DOHH2 (cell line): Measurements from ENCODE around the gene AHCYL1.

Experiments
- EZH2phosphoT487 ChIP-seq: fragments of 200-600 bp; sonication (generic); IDR thresholded peaks from 2 replicates; pipeline ENCODE4 v1.6.1; 2017; ENCODE audit warnings: borderline replicate concordance, mild to moderate bottlenecking, antibody characterized with exemption, low read length, moderate library complexity, mixed read lengths
- TF ChIP-seq, protein P1 (sequence below): fragments of 200-600 bp; sonication (generic); IDR thresholded peaks from one replicate; pipeline ENCODE4 v1.5.1; 2014; ENCODE audit warnings: antibody characterized with exemption, mild to moderate bottlenecking, low read depth, low read length; ENCODE audit not compliant: poor library complexity, severe bottlenecking

- TF ChIP-seq, protein P1, sequence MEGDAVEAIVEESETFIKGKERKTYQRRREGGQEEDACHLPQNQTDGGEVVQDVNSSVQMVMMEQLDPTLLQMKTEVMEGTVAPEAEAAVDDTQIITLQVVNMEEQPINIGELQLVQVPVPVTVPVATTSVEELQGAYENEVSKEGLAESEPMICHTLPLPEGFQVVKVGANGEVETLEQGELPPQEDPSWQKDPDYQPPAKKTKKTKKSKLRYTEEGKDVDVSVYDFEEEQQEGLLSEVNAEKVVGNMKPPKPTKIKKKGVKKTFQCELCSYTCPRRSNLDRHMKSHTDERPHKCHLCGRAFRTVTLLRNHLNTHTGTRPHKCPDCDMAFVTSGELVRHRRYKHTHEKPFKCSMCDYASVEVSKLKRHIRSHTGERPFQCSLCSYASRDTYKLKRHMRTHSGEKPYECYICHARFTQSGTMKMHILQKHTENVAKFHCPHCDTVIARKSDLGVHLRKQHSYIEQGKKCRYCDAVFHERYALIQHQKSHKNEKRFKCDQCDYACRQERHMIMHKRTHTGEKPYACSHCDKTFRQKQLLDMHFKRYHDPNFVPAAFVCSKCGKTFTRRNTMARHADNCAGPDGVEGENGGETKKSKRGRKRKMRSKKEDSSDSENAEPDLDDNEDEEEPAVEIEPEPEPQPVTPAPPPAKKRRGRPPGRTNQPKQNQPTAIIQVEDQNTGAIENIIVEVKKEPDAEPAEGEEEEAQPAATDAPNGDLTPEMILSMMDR = no peak
- TF ChIP-seq EZH2phosphoT487 = no peak
Measured at GRCh38 chr1:109971559-109971958, 13.0 kb upstream of the AHCYL1 start.
